H9 (cell line): Measurements from ENCODE around the gene SCN8A. TPM values are rescaled to one million over a fixed set of nuclear protein-coding genes. Genes with fewer than 3 reads are reported as not detected.

Experiments used
- DNase-seq: peaks from one replicate; pipeline ENCODE4 v3.0.0-alpha.2; 2017
- H2AFZ ChIP-seq: one replicate; pipeline ENCODE4 v1.6.1; 2013; ENCODE audit warnings: mild to moderate bottlenecking, low read length, control low read depth, moderate library complexity
- H2AK5ac ChIP-seq: 2 replicates; pipeline ENCODE4 v1.6.1; 2013; ENCODE audit warnings: low read length, control low read depth, mixed read lengths; ENCODE audit not compliant: insufficient read length
- H2BK120ac ChIP-seq: one replicate; pipeline ENCODE4 v1.6.1; 2013; ENCODE audit warnings: low read depth, mild to moderate bottlenecking, low read length, control low read depth, inconsistent platforms; ENCODE audit not compliant: poor library complexity, severe bottlenecking
- H2BK12ac ChIP-seq: 2 replicates; pipeline ENCODE4 v1.6.1; 2013; ENCODE audit warnings: low read length, control low read depth, mixed read lengths, low read depth; ENCODE audit not compliant: insufficient read length
- H2BK15ac ChIP-seq: 2 replicates; pipeline ENCODE4 v1.6.1; 2013; ENCODE audit warnings: low read depth, low read length, control low read depth
- H2BK20ac ChIP-seq: one replicate; pipeline ENCODE4 v1.6.1; 2013; ENCODE audit warnings: low read depth, mild to moderate bottlenecking, low read length, control low read depth, inconsistent platforms; ENCODE audit not compliant: poor library complexity, severe bottlenecking
- H2BK5ac ChIP-seq: 2 replicates; pipeline ENCODE4 v1.6.1; 2013; ENCODE audit warnings: low read length, control low read depth, mixed read lengths; ENCODE audit not compliant: insufficient read length
- H3K14ac ChIP-seq: 2 replicates; pipeline ENCODE4 v1.6.1; 2013; ENCODE audit warnings: low read length, control low read depth; ENCODE audit not compliant: insufficient read depth
- H3K18ac ChIP-seq: 2 replicates; pipeline ENCODE4 v1.6.1; 2013; ENCODE audit warnings: low read depth, mild to moderate bottlenecking, mixed read lengths, low read length, control low read depth; ENCODE audit not compliant: insufficient read length
- H3K23ac ChIP-seq: 2 replicates; pipeline ENCODE4 v1.6.1; 2013; ENCODE audit warnings: low read length, control low read depth, mixed read lengths, low read depth; ENCODE audit not compliant: insufficient read length
- H3K23me2 ChIP-seq: 2 replicates; pipeline ENCODE4 v1.6.1; 2013; ENCODE audit warnings: low read depth, mild to moderate bottlenecking, mixed read lengths, low read length, control low read depth; ENCODE audit not compliant: insufficient read length, poor library complexity, severe bottlenecking
- H3K27ac ChIP-seq: 2 replicates; pipeline ENCODE4 v1.5.1; 2013; ENCODE audit warnings: low read length, control low read depth, mixed read lengths, low read depth; ENCODE audit not compliant: insufficient read length
- H3K27me3 ChIP-seq: 2 replicates; pipeline ENCODE4 v1.6.1; 2013; ENCODE audit warnings: low read length, control low read depth, inconsistent platforms; ENCODE audit not compliant: insufficient read depth
- H3K4ac ChIP-seq: 2 replicates; pipeline ENCODE4 v1.6.1; 2013; ENCODE audit warnings: low read depth, mild to moderate bottlenecking, control low read depth, inconsistent platforms, low read length, moderate library complexity
- H3K4me1 ChIP-seq: 2 replicates; pipeline ENCODE4 v1.6.1; 2013; ENCODE audit warnings: low read length, control low read depth, inconsistent platforms; ENCODE audit not compliant: insufficient read depth
- H3K4me2 ChIP-seq: 2 replicates; pipeline ENCODE4 v1.6.1; 2013; ENCODE audit warnings: low read length, control low read depth, mixed read lengths; ENCODE audit not compliant: insufficient read length, insufficient read depth
- H3K56ac ChIP-seq: 2 replicates; pipeline ENCODE4 v1.6.1; 2013; ENCODE audit warnings: low read depth, mild to moderate bottlenecking, mixed read lengths, low read length, control low read depth; ENCODE audit not compliant: insufficient read length
- H3K79me1 ChIP-seq: 2 replicates; pipeline ENCODE4 v1.6.1; 2013; ENCODE audit warnings: low read depth, mild to moderate bottlenecking, moderate library complexity, low read length, control low read depth, inconsistent platforms; ENCODE audit not compliant: insufficient read depth, poor library complexity, severe bottlenecking
- H3K79me2 ChIP-seq: 2 replicates; pipeline ENCODE4 v1.6.1; 2013; ENCODE audit warnings: low read length, control low read depth, inconsistent platforms; ENCODE audit not compliant: insufficient read depth
- H3K9ac ChIP-seq: 2 replicates; pipeline ENCODE4 v1.6.1; 2013; ENCODE audit warnings: low read length, control low read depth, mixed read lengths; ENCODE audit not compliant: insufficient read length; ENCODE audit errors: extremely low read depth
- H3K9me3 ChIP-seq: one replicate; pipeline ENCODE4 v1.6.1; 2013; ENCODE audit warnings: low read depth, low read length, inconsistent platforms; ENCODE audit not compliant: control insufficient read depth
- H3T11ph ChIP-seq: one replicate; pipeline ENCODE4 v1.6.1; 2013; ENCODE audit warnings: mild to moderate bottlenecking, low read length, control low read depth, inconsistent platforms
- H4K20me1 ChIP-seq: one replicate; pipeline ENCODE4 v1.6.1; 2013; ENCODE audit not compliant: control insufficient read depth, insufficient read length, insufficient read depth
- H4K5ac ChIP-seq: 2 replicates; pipeline ENCODE4 v1.6.1; 2013; ENCODE audit warnings: low read depth, mild to moderate bottlenecking, mixed read lengths, low read length, control low read depth; ENCODE audit not compliant: insufficient read length
- H4K8ac ChIP-seq: replicated peaks from 2 replicates; pipeline ENCODE4 v1.6.1; 2013; ENCODE audit warnings: low read length, control low read depth, mixed read lengths, low read depth; ENCODE audit not compliant: insufficient read length
- H4K91ac ChIP-seq: 2 replicates; pipeline ENCODE4 v1.6.1; 2013; ENCODE audit warnings: low read depth, mild to moderate bottlenecking, moderate library complexity, mixed read lengths, low read length, control low read depth; ENCODE audit not compliant: insufficient read length
- H3K27ac Mint-ChIP-seq, 3 experiments: 2 replicates in 2 of 3; 3 replicates in 1 of 3; pipeline ENCODE4 v1.8.0; 2020 to 2021; ENCODE audit warnings: mixed read lengths in 3 of 3, mild to moderate bottlenecking in 1 of 3, moderate library complexity in 1 of 3
- H3K27me3 Mint-ChIP-seq: 2 replicates; pipeline ENCODE4 v1.8.0; 2021; ENCODE audit warnings: low read depth, mild to moderate bottlenecking, moderate library complexity, mixed read lengths
- H3K36me3 Mint-ChIP-seq, 3 experiments: 2 replicates in 2 of 3; 3 replicates in 1 of 3; pipeline ENCODE4 v1.8.0; 2020 to 2021; ENCODE audit warnings: low read depth in 3 of 3, mixed read lengths in 3 of 3; ENCODE audit not compliant: insufficient read depth in 1 of 3
- H3K4me1 Mint-ChIP-seq, 2 experiments: 2 replicates each; pipeline ENCODE4 v1.8.0; 2020; ENCODE audit warnings: mixed read lengths in 2 of 2
- H3K4me3 Mint-ChIP-seq, 2 experiments: 2 replicates in 1 of 2; 3 replicates in 1 of 2; pipeline ENCODE4 v1.8.0; 2020 to 2021; ENCODE audit warnings: mild to moderate bottlenecking in 2 of 2, mixed read lengths in 2 of 2, moderate library complexity in 1 of 2
- H3K9me3 Mint-ChIP-seq, 2 experiments: 2 replicates in 1 of 2; 3 replicates in 1 of 2; pipeline ENCODE4 v1.8.0; 2020; ENCODE audit warnings: mild to moderate bottlenecking in 2 of 2, mixed read lengths in 2 of 2, moderate library complexity in 1 of 2
- WGBS: extraction: QIAGEN DNeasy Blood & Tissue Kit; methylation state at CpG from one replicate; pipeline ENCODE4 v1.1.7; 2013; ENCODE audit warnings: missing lambda C conversion rate, low lambda C conversion rate, mixed read lengths; ENCODE audit not compliant: insufficient read length; ENCODE audit errors: extremely low coverage; 5-methylcytosine and 5-hydroxymethylcytosine counted together
- total RNA-seq: library from RNA; stranded (reverse); gene quantifications from 2 replicates; pipeline ENCODE4 v1.2.1, GENCODE V29; 2021
- TF ChIP-seq, protein P1 (sequence below): fragments of 200-600 bp; sonication (generic); conservative IDR thresholded peaks from 3 replicates; pipeline ENCODE4 v1.8.0; 2021; ENCODE audit warnings: antibody characterized with exemption, mild to moderate bottlenecking

Gene SCN8A
- total RNA-seq, 1 experiment from 2014 or later: 15.2 TPM

GRCh38 chr12:51811203-51812202, 220.5 kb downstream of the SCN8A start:
- Histone ChIP-seq H3K9ac (no peak overlapping the region), H2AFZ (no peak overlapping the region), H3K79me1 (no peaks in the 10 kb centered on the region), H2BK5ac (no peak overlapping the region), H3K4me2 (no peak overlapping the region), H4K5ac (no peak overlapping the region), H4K91ac (no peak overlapping the region), H2BK15ac (no peak overlapping the region), H2BK12ac (no peak overlapping the region), H3K27me3 (peaks cover 4% of the 10 kb centered on the region; the same call in 1 of the 2 replicates), H3K79me2 (no peaks in the 10 kb centered on the region), H3K14ac (no peak overlapping the region; the same call in 1 of the 2 replicates), H3K4me1 (no peaks in the 10 kb centered on the region), H3K4ac (no peak overlapping the region), H3K27ac (no peak overlapping the region), H3K23me2 (peaks cover 4% of the 10 kb centered on the region), H2BK120ac (no peak overlapping the region), H2AK5ac (no peak overlapping the region), H3K56ac (no peak overlapping the region), H3T11ph (no peak overlapping the region), H2BK20ac (no peak overlapping the region), H4K8ac (no peak overlapping the region), H3K18ac (no peak overlapping the region), H4K20me1 (no peaks in the 10 kb centered on the region), H3K23ac (no peak overlapping the region), H3K9me3 (no peaks in the 10 kb centered on the region)
- WGBS: no CpG with 5 or more reads among the region's 13 CpGs
- no peak for DNase-seq
- Mint-ChIP-seq H3K4me3 (no peak overlapping the region), H3K4me1 (peaks cover 15 to 36% of the 10 kb centered on the region in 2 experiments), H3K36me3 (peaks cover 0 to 10% (median under 1%) of the 10 kb centered on the region in 3 experiments; a peak in 5 of 7 replicates), H3K27ac (peak overlapping the region in 2 of 3 experiments; percentile 50 to 61; a peak in 3 of 7 replicates), H3K9me3 (no peaks in the 10 kb centered on the region), H3K27me3 (peaks cover 34% of the 10 kb centered on the region)
- TF ChIP-seq, protein P1, sequence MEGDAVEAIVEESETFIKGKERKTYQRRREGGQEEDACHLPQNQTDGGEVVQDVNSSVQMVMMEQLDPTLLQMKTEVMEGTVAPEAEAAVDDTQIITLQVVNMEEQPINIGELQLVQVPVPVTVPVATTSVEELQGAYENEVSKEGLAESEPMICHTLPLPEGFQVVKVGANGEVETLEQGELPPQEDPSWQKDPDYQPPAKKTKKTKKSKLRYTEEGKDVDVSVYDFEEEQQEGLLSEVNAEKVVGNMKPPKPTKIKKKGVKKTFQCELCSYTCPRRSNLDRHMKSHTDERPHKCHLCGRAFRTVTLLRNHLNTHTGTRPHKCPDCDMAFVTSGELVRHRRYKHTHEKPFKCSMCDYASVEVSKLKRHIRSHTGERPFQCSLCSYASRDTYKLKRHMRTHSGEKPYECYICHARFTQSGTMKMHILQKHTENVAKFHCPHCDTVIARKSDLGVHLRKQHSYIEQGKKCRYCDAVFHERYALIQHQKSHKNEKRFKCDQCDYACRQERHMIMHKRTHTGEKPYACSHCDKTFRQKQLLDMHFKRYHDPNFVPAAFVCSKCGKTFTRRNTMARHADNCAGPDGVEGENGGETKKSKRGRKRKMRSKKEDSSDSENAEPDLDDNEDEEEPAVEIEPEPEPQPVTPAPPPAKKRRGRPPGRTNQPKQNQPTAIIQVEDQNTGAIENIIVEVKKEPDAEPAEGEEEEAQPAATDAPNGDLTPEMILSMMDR: no peak
